HepG2 (cell line): ENCODE results near the gene AQP7. TPM values are rescaled to one million over a fixed set of nuclear protein-coding genes. Genes with fewer than 3 reads are reported as not detected.

Experiments used
- ATAC-seq: fragments of 200-7000 bp; cut with Tn5 transposase; 3 replicates; pipeline ENCODE4 v1.9.1; 2020; ENCODE audit warnings: mild to moderate bottlenecking, moderate library complexity
- BruUV-seq: library from RNA; stranded (reverse); fragments of 400-500 nt; replicated peaks from 2 replicates; lab custom pipeline; 2021; lab: Mats Ljungman, UMichigan
- CTCF ChIA-PET: fragments of 300-600 bp; formaldehyde crosslinking; extraction: SDS; loops from one replicate; lab custom pipeline; 2021; ENCODE audit warnings: low total read pairs, inconsistent platforms, low intra/inter-chr PET ratio; lab: Yijun Ruan, JAX
- POLR2A ChIA-PET: fragments of 350-600 bp; sonication (Branson Sonifier 250); formaldehyde crosslinking; loops from one replicate; lab custom pipeline; 2020; ENCODE audit warnings: antibody characterized with exemption, inconsistent platforms; lab: Yijun Ruan, JAX
- DNase-seq: peaks from one replicate; pipeline ENCODE4 v3.0.0-alpha.2; 2015; ENCODE audit warnings: low spot score
- FAIRE-seq: peaks from 3 replicates; lab custom pipeline; 2011; peaks lifted over from hg19 to GRCh38; lab: Jason Lieb, UNC
- H2AFZ ChIP-seq: one replicate; pipeline ENCODE4 v1.6.1; 2011; ENCODE audit warnings: low read length, inconsistent platforms
- H3K27ac ChIP-seq: fragments of 300-600 bp; 3 replicates; pipeline ENCODE4 v1.8.0; 2011; ENCODE audit warnings: mixed run types, mild to moderate bottlenecking, mixed read lengths, low read length, inconsistent platforms; ENCODE audit not compliant: insufficient read depth; ENCODE audit errors: extremely low read length
- H3K27me3 ChIP-seq, 2 experiments: fragments of 200-600 bp in 1 of 2; 2 replicates in 1 of 2; 3 replicates in 1 of 2; pipeline versions ENCODE4 v1.6.0 to v1.8.0; 2011; ENCODE audit warnings: low read length in 2 of 2, mild to moderate bottlenecking in 2 of 2, moderate library complexity in 2 of 2, inconsistent platforms in 1 of 2; ENCODE audit not compliant: insufficient read depth in 2 of 2, control insufficient read depth in 1 of 2
- H3K36me3 ChIP-seq, 2 experiments: fragments of 200-600 bp in 1 of 2; replicated peaks in 1 of 2; 2 replicates in 1 of 2; 3 replicates in 1 of 2; pipeline versions ENCODE4 v1.5.1 to v1.8.0; 2011; ENCODE audit warnings: low read length in 2 of 2, inconsistent platforms in 1 of 2; ENCODE audit not compliant: insufficient read depth in 2 of 2, control insufficient read depth in 1 of 2
- H3K4me1 ChIP-seq: 2 replicates; pipeline ENCODE4 v1.5.1; 2012; ENCODE audit warnings: low read length, inconsistent platforms; ENCODE audit not compliant: insufficient read depth
- H3K4me2 ChIP-seq: 2 replicates; pipeline ENCODE4 v1.6.0; 2011; ENCODE audit warnings: low read depth, low read length, inconsistent platforms
- H3K4me3 ChIP-seq, 3 experiments: fragments of 200-600 bp in 1 of 3; sonication (generic), shearing (Covaris generic) in 1 of 3; replicated peaks in 1 of 3; 2 replicates each; pipeline ENCODE4 v1.5.1; 2011 to 2016; ENCODE audit warnings: low read length in 3 of 3, inconsistent platforms in 2 of 3, low read depth in 2 of 3, mild to moderate bottlenecking in 2 of 3, control low read depth in 1 of 3, mixed read lengths in 1 of 3; ENCODE audit not compliant: insufficient read depth in 1 of 3
- H3K79me2 ChIP-seq: one replicate; pipeline ENCODE4 v1.6.1; 2011; ENCODE audit warnings: low read length, inconsistent platforms; ENCODE audit not compliant: insufficient read depth
- H3K9ac ChIP-seq: 2 replicates; pipeline ENCODE4 v1.6.0; 2011; ENCODE audit warnings: mild to moderate bottlenecking, low read depth, low read length, inconsistent platforms; ENCODE audit not compliant: insufficient read depth
- H3K9me3 ChIP-seq: 2 replicates; pipeline ENCODE4 v1.5.1; 2012; ENCODE audit warnings: mild to moderate bottlenecking, low read length
- H4K20me1 ChIP-seq: 2 replicates; pipeline ENCODE4 v1.6.0; 2011; ENCODE audit warnings: inconsistent platforms, mild to moderate bottlenecking, low read length, moderate library complexity; ENCODE audit not compliant: insufficient read depth
- ARID4A ChIP-seq: sonication (generic); formaldehyde crosslinking; IDR thresholded peaks from 2 replicates; pipeline ENCODE4 v1.5.0; 2020; ENCODE audit warnings: mild to moderate bottlenecking, missing genetic modification reagents, borderline replicate concordance
- HES4 ChIP-seq: sonication (generic); formaldehyde crosslinking; IDR thresholded peaks from 2 replicates; pipeline ENCODE4 v1.9.0; 2021; ENCODE audit warnings: mild to moderate bottlenecking, missing genetic modification reagents, borderline replicate concordance
- TAF15 ChIP-seq: fragments of 200-400 bp; formaldehyde crosslinking; IDR thresholded peaks from one replicate; pipeline ENCODE4 v1.6.1; 2018; ENCODE audit warnings: mild to moderate bottlenecking, low read depth, low read length; ENCODE audit not compliant: poor library complexity, severe bottlenecking
- TFDP1 ChIP-seq: IDR thresholded peaks from 2 replicates; pipeline ENCODE4 v1.6.1; 2016; ENCODE audit warnings: missing compliant biosample characterization, missing genetic modification reagents, borderline replicate concordance
- ZNF441 ChIP-seq: sonication (generic); formaldehyde crosslinking; IDR thresholded peaks from 2 replicates; pipeline ENCODE4 v1.7.0; 2021; ENCODE audit warnings: missing genetic modification reagents, borderline replicate concordance
- ZNF772 ChIP-seq: sonication (generic); formaldehyde crosslinking; IDR thresholded peaks from 2 replicates; pipeline ENCODE4 v1.5.0; 2020; ENCODE audit warnings: mild to moderate bottlenecking, missing genetic modification reagents
- WGBS: methylation state at CpG from one replicate; pipeline ENCODE4 v1.1.6; 2017; ENCODE audit warnings: low lambda C conversion rate; 5-methylcytosine and 5-hydroxymethylcytosine counted together
- in situ Hi-C: cut with HindIII; loops from 2 replicates; pipeline ENCODE4 v1.10.0; 2017; ENCODE audit warnings: low pct_unique_long_range_greater_than_20kb; ENCODE audit not compliant: extremely low pct_ligation_motif_present
- intact Hi-C: fragments of 100-400 bp; cut with micrococcal nuclease; formaldehyde crosslinking; loops from one replicate; pipeline ENCODE4 v1.10.0; 2022; ENCODE audit not compliant: unreplicated experiment
- polyA plus RNA-seq, 8 experiments: library from polyadenylated mRNA; depleted of rRNA in 3 of 8; stranded (reverse) in 7 of 8; unstranded in 1 of 8; fragments of >200 nt; fragmentation: Illumina TruSeq in 4 of 8; extraction: Trizol in 4 of 8; gene quantifications; 2 replicates each; pipeline versions ENCODE4 v1.2.1 to v1.2.3, GENCODE V29; 2011 to 2016; ENCODE audit warnings: low read depth in 4 of 8, missing spikeins in 1 of 8, mixed read lengths in 1 of 8; ENCODE audit not compliant: insufficient read depth in 1 of 8
- total RNA-seq, 5 experiments: library from RNA; depleted of rRNA; stranded (reverse); fragments of >200 nt; fragmentation: Illumina TruSeq; extraction: Trizol; gene quantifications; 2 replicates each; pipeline ENCODE4 v1.2.3, GENCODE V29; 2016; ENCODE audit warnings: low read depth in 1 of 5

The AQP7 gene
- total and polyA plus RNA-seq, 2 of the 13 experiments (the other 11 are each of a cell fraction or from before 2014, with no cell fraction given): 1.9 to 2.1 TPM

GRCh38 chr9:33380390-33381094, 21.8 kb downstream of the AQP7 start:
- Histone ChIP-seq H2AFZ (no peak overlapping the region), H3K4me2 (0 out of 2 replicates have a peak overlapping the region, but pooled peaks have one; percentile 72), H4K20me1 (no peaks in the 10 kb centered on the region), H3K27ac (no peak overlapping the region), H3K4me1 (peaks cover 37% of the 10 kb centered on the region), H3K79me2 (no peaks in the 10 kb centered on the region), H3K9me3 (no peaks in the 10 kb centered on the region), H3K4me3 (no peak overlapping the region), H3K36me3 (no peaks in the 10 kb centered on the region), H3K27me3 (no peaks in the 10 kb centered on the region), H3K9ac (no peak overlapping the region)
- DNase-seq: no peak
- ChIA-PET CTCF (no interaction called here), POLR2A (interaction anchor here (0.7 to 2.2 kb wide), 3 partner anchors 23 to 93 kb away, joined by 3 to 10 read pairs (median 3); partner anchors contain the start of genes AQP3 and NOL6)
- no peak for FAIRE-seq
- ATAC-seq: peak; percentile 28
- in situ Hi-C loops (no loop called here), intact Hi-C loops (loop anchor here (2.0 kb wide), 1 partner anchor 14 kb away; no protein-coding TSS in a partner anchor)
- no TSS peak for BruUV-seq
- WGBS: 73% methylated on average over 4 of the region's 5 CpGs
- TF ChIP-seq TFDP1 (CRISPR knock-in tag) (no peak), HES4 (0 out of 2 replicates have a peak, but pooled peaks have one; percentile 10), TAF15 (no peak), ZNF772 (CRISPR knock-in tag) (no peak), ARID4A (CRISPR knock-in tag) (0 out of 2 replicates have a peak, but pooled peaks have one; percentile 20), ZNF441 (no peak)
- TF ChIP-seq, all 625 proteins: peak for 2
